NK-92 treated with Interleukin-12 subunit alpha and Interleukin-12 subunit beta, amount 100 ng/mL, for 24 hours (cell line): ENCODE data around the gene HERPUD1.
"Not testable (repeated sequence)": the region's sequence is repeated elsewhere in the genome, so short reads cannot be mapped to it uniquely, and the experiment has no call there.

Source experiments
- DNase-seq: peaks from one replicate; lab custom pipeline; 2025; lab: John Stamatoyannopoulos, UW

HERPUD1 gene

GRCh38 chr16:56934599-56935145, 2.7 kb downstream of the HERPUD1 start:
- DNase-seq, result not testable (repeated sequence)

- no peak for DNase-seq
These were observed 3.3 kb downstream of the HERPUD1 start for GRCh38 chr16:56935201-56935600.

- no peak for DNase-seq
These were observed 4.5 kb downstream of the HERPUD1 start for GRCh38 chr16:56936491-56936890.

- no peak for DNase-seq
These were observed 5.0 kb downstream of the HERPUD1 start for GRCh38 chr16:56936950-56937349.

- no peak for DNase-seq
These were observed 6.9 kb downstream of the HERPUD1 start for GRCh38 chr16:56938664-56939513.

- DNase-seq, result no peak
These were observed 7.9 kb downstream of the HERPUD1 start for GRCh38 chr16:56939801-56940200.

GRCh38 chr16:56941092-56941491, 9.2 kb downstream of the HERPUD1 start:
- DNase-seq, result no peak

- DNase-seq, result no peak
These were observed 10.0 kb downstream of the HERPUD1 start for GRCh38 chr16:56941856-56942331.

GRCh38 chr16:56943761-56944375, 11.9 kb downstream of the HERPUD1 start:
- no peak for DNase-seq

GRCh38 chr16:56944954-56945839, 13.3 kb downstream of the HERPUD1 start:
- no peak for DNase-seq

GRCh38 chr16:56945847-56946527, 14.0 kb downstream of the HERPUD1 start:
- DNase-seq, result no peak

- DNase-seq, result no peak
These were observed 15.0 kb downstream of the HERPUD1 start for GRCh38 chr16:56946767-56947603.

- DNase-seq, result no peak
These were observed 15.7 kb downstream of the HERPUD1 start for GRCh38 chr16:56947604-56947995.

GRCh38 chr16:56948234-56948633, 16.3 kb downstream of the HERPUD1 start:
- DNase-seq, result no peak

- DNase-seq, result no peak
These were observed 18.1 kb downstream of the HERPUD1 start for GRCh38 chr16:56950051-56950450.

GRCh38 chr16:56950455-56950854, 18.5 kb downstream of the HERPUD1 start:
- no peak for DNase-seq

- DNase-seq, result peak; percentile 21
These were observed 19.2 kb downstream of the HERPUD1 start for GRCh38 chr16:56950881-56951771.

GRCh38 chr16:56953006-56953405, 21.1 kb downstream of the HERPUD1 start:
- DNase-seq, result no peak

GRCh38 chr16:56956076-56956475, 24.1 kb downstream of the HERPUD1 start:
- no peak for DNase-seq
